GM21723 (cell line): Measurements from ENCODE around the gene CCDC180.
"Not testable (repeated sequence)": the region's sequence is repeated elsewhere in the genome, so short reads cannot be mapped to it uniquely, and the experiment has no call there.

Source experiments
- ATAC-seq: cut with Tn5 transposase; IDR thresholded peaks from one replicate; pipeline ENCODE4 v1.9.1; 2021; ENCODE audit warnings: mild to moderate bottlenecking, moderate library complexity; ENCODE audit not compliant: unreplicated experiment

Gene CCDC180

DNA sequence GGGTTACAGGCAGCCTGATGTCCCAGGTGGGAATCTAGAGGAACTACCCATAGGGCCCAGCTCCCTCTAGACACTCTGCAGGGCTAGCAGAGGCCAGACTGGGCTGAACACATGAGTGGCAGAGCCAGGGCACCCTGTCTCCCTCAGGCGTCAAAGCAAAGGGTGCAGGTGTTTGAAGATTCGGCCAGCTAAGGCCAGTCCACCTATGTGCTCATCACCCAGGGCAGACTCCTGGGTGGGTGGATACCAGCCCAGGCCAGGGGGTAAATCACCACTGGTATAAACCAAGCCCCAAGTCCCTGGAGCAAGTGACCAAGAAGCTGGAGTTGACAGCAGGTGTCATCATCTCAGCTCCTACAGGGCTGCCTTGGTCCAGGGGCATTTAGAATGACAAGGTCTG lies 3.4 kb downstream of the CCDC180 start:
- ATAC-seq = no peak

DNA sequence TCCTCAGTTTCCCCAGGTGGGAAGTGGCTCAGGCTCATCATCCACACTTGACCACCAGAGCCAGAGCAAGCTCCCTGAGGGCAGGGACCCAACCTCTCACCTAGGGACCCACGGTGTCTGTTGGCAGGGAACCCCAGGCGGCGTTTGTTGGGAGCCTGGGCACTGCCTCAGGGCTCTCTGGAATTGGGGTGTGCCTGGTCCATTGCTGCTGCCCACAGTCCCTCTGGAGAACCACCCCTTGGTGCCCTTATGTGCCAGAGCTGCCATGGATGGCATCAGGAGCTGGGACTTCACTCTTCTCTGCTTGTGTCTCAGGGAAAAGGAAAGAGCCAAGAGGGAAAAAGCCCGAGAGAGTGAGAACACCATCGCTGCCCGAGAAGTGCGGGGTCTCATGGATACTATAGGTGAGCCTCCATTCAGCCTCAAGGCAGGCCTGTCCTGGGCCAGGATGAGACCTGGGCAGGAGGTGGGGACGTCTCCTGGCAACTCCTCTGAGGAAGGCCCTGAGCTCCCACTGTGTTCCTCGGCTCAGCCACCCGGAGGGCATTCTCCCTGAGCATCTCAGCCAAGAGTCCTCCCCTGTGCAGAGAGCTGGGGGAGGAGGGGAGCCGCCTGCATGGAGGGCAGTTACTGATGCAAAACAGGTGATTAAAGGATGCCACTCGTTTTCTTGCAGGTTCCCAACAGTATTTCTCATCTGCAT lies 4.5 kb downstream of the CCDC180 start:
- no peak for ATAC-seq

DNA sequence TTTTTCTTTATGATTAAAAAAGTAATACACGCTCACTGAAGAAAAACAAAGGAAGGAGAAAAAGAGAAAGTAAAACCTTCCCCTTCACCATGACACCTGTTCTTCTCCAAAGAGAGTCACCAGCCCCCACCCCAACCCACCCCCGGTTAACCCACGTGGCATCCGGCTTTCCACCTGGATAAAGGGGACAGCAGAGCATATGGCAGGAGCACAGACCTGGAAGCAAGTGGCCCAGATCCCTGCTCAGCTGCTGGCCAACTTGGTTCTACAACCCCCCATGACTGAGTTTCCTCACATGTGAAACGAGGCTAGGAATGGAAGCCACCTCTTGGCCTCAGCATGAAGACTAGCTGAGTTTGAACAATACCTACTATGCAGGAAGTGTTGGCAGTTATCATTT lies 5.1 kb downstream of the CCDC180 start:
- no peak for ATAC-seq

DNA sequence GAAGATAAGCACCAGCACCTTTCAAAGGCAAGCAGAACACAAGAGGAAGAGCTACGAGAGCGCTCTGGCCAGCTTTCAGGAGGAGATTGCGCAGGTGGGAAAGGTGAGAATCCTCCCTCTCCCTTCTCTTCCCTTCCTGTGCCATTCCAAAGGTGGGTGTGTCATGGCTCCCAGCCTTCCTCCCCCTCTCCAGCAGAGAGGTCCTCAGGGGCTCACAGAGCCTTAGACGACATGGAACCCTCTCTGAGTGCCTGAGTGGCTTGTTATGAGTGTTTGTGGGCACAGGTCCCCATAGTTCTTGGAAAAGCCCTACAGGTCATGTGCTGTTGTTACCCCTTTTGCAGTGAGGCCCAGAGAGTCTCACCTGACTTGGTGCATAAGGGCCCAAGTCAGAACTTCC lies 5.8 kb downstream of the CCDC180 start:
- ATAC-seq = no peak

DNA sequence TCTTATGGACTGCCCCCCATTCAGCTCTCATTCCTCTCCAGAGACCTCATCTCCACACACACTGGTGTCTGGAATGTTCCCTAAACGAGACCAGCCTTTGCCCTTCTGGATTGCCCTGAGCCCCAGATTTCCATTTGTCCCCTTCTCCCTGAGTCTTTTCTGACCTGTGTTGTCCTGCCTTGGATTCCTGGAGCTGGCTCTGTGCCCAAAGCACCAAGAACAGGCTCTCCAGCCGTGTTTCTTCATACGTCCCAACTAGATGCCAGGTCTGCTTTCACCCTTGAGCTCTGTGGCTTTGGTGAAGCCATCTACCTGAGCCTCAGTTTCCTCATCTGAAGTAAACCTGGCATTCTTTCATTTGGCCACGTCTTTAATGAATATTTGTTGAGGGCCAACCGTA lies 6.3 kb downstream of the CCDC180 start:
- no peak for ATAC-seq

DNA sequence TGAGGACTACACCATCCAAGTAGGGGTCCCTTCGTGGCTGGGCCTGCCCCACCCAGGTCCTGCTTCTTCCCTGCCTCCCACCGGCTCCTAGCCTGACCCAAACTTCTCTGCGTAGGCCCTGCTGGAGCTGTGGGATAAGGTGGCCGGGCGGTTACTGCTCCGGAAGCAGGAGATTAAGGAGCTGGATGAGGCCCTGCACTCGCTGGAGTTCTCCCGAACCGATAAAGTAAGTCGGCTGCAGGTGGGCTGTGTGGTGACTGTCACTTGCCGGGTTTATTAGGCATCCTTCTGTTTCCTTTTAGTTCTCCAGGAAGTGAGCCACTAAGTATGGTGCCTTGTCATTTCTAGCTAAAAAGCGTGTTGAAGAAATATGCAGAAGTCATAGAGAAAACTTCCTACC lies 7.0 kb downstream of the CCDC180 start:
- ATAC-seq = no peak

DNA sequence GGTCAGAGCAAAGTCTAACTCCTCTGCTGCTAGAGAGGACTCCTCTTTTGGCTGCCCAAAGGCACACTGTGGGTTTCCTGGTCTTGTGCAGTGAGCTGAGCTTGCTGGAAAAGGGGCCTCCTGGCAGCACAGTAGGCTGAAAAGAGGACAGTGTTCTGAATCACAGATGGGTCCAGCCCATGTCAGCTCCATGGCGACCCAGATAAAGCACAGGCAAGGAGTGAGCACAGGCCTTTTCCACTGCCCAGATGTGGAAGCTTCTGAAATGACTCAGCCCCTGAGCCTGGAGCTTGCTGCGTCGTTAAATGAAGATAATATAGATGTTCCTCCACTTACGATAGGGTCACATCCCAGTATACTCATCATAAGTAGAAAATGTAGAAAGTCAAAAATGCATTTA lies 8.1 kb downstream of the CCDC180 start:
- ATAC-seq = no peak

DNA sequence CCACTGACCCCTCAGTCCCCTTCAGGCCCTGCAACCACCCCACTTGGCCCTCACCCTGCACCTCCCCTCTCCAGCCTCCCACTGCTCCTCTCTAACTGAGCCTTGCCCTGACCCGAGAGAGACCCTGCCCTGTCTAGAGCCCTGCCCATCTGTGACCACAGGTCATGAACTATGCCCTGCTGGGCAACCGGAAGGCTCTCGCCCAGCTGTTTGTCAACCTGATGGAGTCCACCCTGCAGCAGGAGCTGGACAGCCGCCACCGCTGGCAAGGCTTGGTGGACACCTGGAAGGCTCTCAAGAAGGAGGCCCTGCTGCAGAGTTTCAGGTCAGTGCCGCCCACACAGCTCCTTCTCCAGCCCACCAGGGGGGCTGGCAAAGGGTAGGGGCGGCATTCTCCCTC lies 9.4 kb downstream of the CCDC180 start:
- ATAC-seq = no peak

DNA sequence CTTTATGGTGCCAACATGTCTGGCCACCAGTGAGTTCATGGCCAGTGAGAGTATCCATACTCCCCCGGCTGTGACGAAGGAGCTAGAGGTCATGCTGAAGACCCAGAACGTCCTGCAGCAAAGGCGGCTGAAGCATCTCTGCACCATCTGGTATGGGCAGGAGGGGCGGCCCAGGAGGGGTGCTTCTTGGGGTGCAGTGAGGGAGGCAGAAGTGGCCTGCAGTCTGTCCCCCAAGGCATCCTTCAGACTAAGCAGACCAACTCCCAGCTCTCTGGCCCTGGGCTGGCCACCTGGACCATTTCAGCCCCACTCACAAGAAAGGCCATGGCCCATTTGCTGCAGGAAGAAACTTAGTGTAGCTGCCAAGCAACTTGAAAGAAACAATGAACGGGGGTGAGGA lies 11.0 kb downstream of the CCDC180 start:
- ATAC-seq = no peak

DNA sequence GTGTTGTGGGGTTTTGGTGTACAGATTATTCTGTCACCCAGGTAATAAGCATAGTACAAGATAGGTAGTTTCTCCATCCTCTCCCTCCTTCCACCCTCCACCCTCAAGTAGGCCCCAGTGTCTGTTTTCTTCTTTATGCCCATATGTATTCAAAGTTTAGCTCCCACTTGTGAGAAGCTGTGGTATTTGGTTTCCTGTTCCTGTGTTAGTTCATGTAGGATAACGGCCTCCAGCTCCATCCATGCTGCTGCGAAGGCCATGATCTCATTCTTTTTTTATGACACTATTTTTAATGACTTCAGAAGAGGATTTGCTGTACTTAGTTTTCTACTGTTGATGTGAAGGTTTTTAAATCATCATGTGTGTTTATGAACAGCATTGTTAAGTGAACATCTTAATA lies 11.9 kb downstream of the CCDC180 start:
- no peak for ATAC-seq

DNA sequence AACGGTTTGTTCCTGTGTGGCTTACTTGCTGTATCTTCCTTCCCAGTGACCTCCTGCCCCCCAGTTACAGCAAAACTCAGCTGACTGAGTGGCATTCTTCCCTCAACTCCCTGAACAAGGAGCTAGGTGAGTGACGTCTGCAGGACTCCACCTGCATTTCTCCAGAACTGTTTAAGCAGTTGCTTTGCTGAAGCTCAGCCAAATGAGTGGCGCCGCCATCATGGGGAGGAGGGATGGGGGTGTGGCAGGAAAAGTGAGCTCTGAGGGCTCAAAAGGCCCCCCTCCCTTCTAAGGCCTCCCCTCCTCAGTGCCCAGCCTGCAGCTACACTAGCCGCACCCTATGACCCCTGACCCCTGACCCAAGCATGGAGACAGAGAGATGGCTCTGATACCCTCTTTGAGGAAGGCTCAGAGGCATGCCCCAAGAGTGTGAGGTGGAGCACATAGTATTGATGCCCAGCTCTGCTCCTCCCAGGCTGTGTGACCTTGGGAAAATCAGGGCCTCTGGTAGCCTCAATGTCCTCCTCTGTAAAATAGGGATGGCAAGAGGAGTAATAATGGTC lies 12.7 kb downstream of the CCDC180 start:
- no peak for ATAC-seq

DNA sequence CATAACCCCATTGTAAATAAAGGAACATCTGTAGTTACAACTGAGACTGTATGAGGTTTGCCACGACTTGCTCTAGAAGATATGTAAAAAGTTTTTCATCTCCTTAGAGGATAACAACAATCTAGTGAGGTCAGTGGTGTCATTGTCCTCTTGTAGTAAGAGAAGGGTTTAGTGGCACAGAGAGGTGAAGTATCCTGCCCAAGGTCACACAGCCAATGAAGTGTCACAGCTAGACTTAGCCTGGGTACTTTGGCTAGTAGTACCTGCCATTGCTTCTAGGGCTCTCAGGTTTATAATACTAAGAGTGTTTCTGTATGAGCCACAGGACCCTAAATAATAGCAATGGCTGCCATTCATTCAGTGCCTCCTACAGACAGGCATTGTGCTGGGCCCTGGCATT lies 13.8 kb downstream of the CCDC180 start:
- no peak for ATAC-seq

DNA sequence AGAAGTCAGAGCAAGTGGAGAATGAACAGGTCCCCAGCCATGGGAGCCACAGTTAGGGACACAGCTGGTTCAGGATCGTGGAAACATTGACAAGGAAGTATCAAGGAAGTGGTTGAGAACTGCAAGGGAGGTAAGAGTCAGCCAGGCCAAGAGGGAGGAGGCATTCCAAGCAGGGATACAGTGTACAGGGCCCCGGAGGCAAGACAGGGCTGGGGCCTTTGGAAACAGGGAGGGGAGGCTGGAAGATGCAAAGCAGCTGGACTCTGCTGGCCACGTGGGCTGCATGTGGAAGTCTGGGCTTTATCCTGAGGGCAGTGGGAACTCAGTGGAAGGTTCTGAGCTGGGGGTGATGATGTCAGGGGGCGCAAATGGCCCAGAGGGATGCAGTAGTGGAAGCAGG lies 14.2 kb downstream of the CCDC180 start:
- no peak for ATAC-seq

DNA sequence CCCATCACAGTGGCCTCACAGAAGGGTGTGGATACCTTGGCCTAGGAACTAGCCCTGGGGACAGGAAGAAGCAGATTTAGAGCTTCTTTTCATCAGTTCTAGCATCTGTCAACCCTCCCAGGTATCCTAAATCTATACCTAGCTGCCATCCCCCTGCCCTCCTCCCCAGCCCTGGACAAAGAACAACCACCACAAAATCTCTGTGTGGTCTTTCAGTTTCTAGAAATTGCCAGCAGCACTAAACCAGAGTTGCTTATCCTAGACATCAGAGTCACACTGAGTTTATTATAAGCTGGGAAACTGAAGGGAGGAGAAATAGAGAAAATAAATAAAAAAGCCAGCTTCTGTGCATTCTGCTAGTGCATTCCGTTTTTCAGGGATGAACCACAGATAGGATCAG lies 14.6 kb downstream of the CCDC180 start:
- ATAC-seq = no peak

DNA sequence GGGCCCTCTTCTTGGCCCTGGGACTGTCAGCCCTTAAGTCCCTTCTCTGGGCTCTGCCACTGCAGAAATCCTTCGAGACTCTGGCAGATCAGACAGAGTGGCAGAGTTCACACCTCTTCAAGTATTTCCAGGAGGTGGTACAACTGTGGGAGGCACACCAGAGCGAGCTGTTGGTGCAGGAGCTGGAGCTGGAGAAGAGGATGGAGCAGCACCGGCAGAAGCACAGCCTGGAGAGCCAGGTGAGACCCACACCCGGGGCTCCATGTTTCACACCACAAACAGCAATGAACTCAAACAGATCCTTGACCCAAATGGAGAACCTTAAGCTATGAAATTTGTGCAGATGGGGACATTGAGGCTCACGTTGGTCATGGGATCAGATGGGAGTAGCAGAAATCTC lies 17.5 kb downstream of the CCDC180 start:
- ATAC-seq = no peak

DNA sequence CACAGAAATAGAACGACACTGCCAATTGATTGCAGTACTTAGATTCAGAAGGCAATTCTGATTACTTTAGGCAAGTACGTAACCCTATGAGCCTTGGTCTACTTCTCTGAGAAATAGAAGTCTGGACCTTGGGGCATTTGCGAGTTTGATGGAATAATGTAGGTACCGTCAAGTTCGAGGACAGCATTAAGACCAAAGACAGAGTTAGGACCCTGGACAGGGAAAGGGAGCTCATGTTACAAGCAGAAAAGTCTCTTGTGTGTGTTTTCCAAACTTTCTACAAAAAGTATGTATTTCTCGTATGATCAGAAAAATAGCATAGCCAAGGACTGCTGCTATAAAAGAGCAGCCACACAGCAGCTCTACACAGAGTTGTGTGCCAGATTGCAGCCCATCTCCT lies 20.1 kb downstream of the CCDC180 start:
- no peak for ATAC-seq

DNA sequence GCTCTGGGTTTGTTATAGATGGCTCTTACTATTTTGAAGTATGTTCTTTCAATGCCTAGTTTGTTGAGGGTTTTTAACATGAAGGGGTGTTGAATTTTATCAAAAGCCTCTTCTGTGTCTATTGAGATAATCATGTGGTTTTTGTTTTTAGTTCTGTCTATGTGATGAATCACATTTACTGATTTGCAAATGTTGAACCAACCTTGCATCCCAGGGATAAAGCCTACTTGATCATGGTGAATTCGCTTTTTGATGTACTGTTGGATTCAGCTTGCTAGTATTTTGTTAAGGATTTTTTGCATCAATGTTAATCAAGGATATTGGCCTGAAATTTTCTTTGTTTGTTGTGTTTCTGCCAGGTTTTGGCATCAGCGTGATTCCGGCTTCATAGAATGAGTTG lies 25.5 kb downstream of the CCDC180 start:
- no peak for ATAC-seq

DNA sequence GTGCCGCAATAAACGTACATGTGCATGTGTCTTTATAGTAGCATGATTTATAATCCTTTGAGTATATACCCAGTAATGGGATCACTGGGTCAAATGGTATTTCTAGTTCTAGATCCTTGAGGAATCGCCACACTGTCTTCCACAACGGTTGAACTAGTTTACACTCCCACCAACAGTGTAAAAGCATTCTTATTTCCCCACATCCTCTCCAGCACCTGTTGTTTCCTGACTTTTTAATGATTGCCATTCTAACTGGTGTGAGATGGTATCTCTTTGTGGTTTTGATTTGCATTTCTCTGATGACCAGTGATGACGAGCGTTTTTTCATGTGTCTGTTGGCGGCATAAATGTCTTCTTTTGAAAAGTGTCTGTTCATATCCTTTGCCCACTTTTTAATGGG lies 28.2 kb downstream of the CCDC180 start:
- ATAC-seq = not testable (repeated sequence)

DNA sequence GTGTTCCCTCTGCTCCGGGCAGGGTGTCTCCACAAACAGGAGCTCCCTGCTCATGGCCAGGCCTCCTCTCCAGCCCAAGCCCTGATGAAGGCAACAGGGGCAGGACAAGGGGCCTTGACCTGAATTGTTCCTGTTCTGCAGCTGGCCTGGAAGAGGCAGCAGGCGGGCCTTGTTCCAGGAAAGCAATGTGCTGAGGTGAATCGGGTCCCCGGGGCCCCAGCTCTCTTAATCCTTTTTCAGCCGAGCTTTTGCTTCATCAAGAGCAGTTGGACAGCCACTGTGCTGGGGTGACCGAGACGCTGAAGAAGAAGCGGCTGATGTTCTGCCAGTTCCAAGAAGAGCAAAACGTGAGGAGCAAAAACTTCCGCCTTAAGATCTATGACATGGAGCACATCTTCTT lies 41.4 kb downstream of the CCDC180 start:
- ATAC-seq = no peak

DNA sequence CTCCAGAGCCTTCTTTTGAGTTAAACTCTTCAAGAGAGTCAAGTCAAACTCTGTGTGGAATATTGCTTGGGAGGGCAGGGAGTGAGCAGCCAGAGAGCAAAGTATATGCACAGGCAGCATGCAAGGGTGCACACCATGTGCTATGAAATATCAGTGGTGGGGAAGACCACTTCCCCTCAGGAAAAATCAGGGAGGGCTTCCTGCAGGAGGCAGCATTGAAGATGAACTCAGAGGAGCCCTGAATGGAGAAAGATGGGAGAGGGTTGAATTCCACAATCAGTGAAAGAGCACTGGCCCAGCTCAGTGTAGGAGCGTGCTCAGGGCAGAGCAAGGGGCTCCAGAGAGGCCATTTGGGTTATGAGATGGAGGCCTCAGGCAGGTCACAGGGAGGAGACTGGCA lies 41.9 kb downstream of the CCDC180 start:
- no peak for ATAC-seq

DNA sequence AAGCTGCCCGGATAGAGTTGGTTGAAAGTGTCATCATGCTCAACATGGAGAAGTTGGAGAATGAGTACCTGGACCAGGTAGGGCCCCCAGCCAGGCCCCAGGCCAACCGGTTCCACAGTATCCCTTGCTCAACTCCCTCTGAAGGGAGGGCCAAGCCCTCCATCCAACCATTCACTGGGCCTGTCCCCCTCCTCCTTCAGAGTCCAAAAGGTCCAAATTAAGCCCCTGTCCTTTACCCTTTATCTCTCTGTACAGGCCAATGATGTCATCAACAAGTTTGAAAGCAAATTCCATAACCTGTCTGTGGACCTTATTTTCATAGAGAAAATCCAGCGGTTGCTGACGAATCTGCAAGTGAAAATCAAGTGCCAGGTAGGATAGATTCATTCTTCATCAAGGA lies 47.2 kb downstream of the CCDC180 start:
- ATAC-seq = no peak

DNA sequence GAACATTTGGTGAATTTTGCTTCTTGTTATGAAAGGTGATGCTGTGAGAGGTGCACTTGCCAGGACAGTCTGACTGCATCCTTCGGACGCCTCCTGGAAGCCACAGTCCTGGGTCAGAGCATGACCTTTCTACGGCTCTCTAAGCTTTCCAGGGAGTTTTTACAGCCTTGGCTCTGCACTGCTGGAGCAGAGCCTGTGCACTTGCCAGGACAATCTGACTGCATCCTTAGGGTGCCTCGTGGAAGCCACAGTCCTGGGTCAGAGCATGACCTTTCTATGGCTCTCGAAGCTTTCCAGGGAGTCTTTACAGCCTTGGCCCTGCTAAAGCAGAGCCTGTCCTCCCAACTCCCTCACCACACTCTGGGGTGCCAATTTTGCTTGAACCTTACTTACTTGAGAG lies 49.6 kb downstream of the CCDC180 start:
- no peak for ATAC-seq
